ENCODE results near the gene FAM174A.

DNA sequence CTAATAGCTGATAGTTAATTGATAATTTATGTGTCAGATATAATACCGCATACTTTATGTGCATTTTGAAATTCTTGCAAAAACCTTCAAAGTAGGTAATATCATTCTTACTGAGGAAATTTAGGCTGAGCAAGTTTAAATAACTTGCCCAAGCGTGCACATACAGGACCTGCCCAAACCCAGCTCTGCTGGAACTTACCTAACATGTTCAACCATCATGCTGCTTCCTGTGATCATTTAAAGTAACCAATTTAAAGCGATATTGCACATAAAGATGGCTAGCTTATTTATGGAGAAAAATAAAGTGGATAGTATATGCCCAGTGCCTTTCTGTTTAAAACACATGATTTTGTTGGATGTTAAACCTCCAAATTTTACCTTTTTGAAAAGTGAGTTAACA is 4.3 kb downstream of the FAM174A start:
- TF ChIP-seq, protein P1, sequence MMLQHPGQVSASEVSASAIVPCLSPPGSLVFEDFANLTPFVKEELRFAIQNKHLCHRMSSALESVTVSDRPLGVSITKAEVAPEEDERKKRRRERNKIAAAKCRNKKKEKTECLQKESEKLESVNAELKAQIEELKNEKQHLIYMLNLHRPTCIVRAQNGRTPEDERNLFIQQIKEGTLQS (IDR thresholded peaks at IDR 0.05), result no peak
- TF ChIP-seq, protein P1 (CRISPR knock-in tag; conservative IDR thresholded peaks at IDR 0.05), result no peak
- TF ChIP-seq, protein P2, sequence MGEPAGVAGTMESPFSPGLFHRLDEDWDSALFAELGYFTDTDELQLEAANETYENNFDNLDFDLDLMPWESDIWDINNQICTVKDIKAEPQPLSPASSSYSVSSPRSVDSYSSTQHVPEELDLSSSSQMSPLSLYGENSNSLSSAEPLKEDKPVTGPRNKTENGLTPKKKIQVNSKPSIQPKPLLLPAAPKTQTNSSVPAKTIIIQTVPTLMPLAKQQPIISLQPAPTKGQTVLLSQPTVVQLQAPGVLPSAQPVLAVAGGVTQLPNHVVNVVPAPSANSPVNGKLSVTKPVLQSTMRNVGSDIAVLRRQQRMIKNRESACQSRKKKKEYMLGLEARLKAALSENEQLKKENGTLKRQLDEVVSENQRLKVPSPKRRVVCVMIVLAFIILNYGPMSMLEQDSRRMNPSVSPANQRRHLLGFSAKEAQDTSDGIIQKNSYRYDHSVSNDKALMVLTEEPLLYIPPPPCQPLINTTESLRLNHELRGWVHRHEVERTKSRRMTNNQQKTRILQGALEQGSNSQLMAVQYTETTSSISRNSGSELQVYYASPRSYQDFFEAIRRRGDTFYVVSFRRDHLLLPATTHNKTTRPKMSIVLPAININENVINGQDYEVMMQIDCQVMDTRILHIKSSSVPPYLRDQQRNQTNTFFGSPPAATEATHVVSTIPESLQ (CRISPR knock-in tag; IDR thresholded peaks at IDR 0.05), result no peak
